ENCODE data around the gene PEX11B. TPM values are rescaled to one million over a fixed set of nuclear protein-coding genes. Genes with fewer than 3 reads are reported as not detected.
A peak's percentile ranks its signal among the peaks of the same experiment; 100 is the strongest.

The PEX11B gene
- total and polyA plus RNA-seq, 11 donors, result 17.7 to 29.8 (median 24.5) TPM

GRCh38 chr1:145906954-145907753, 11.4 kb downstream of the PEX11B start:
- H3K27me3 ChIP-seq, result no peaks in the 10 kb centered on the region
- peaks cover 0 to 19% (median 16%) of the 10 kb centered on the region in 9 donors for H3K36me3 ChIP-seq
- intact Hi-C loops (cut with DNase I), result loop anchor here in 1 of 10 donors (5.0 kb wide), 1 partner anchor 50 kb away; the partner anchor contains the start of gene PIAS3
- WGBS, 4 donors, result 63 to 71% (median 69%) methylated on average over 10 of the region's 10 CpGs
- H3K4me1 ChIP-seq, result peaks cover 0 to 28% (median 19%) of the 10 kb centered on the region in 12 donors
- ATAC-seq, result peak; percentile 40 to 82 (median 54)
- no peak overlapping the region for H3K4me3 ChIP-seq
- no peak for DNase-seq
- no peaks in the 10 kb centered on the region for H3K9me3 ChIP-seq
- H3K27ac ChIP-seq, result peak overlapping the region in 11 of 12 donors; percentile 14 to 69 (median 41)
- TF ChIP-seq POLR2A (IDR thresholded peaks at IDR 0.05), result no peak
- TF ChIP-seq, protein P1, sequence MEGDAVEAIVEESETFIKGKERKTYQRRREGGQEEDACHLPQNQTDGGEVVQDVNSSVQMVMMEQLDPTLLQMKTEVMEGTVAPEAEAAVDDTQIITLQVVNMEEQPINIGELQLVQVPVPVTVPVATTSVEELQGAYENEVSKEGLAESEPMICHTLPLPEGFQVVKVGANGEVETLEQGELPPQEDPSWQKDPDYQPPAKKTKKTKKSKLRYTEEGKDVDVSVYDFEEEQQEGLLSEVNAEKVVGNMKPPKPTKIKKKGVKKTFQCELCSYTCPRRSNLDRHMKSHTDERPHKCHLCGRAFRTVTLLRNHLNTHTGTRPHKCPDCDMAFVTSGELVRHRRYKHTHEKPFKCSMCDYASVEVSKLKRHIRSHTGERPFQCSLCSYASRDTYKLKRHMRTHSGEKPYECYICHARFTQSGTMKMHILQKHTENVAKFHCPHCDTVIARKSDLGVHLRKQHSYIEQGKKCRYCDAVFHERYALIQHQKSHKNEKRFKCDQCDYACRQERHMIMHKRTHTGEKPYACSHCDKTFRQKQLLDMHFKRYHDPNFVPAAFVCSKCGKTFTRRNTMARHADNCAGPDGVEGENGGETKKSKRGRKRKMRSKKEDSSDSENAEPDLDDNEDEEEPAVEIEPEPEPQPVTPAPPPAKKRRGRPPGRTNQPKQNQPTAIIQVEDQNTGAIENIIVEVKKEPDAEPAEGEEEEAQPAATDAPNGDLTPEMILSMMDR (IDR thresholded peaks at IDR 0.05), result no peak

- WGBS, 4 donors, result 81 to 89% (median 88%) methylated on average over 12 of the region's 12 CpGs
Measured at GRCh38 chr1:145901312-145902021, 17.1 kb downstream of the PEX11B start.

GRCh38 chr1:145898756-145899155, 19.8 kb downstream of the PEX11B start:
- Histone ChIP-seq H3K27me3 (no peaks in the 10 kb centered on the region), H3K27ac (no peak overlapping the region), H3K36me3 (peaks cover 0 to 16% (median 0%) of the 10 kb centered on the region in 9 donors), H3K4me1 (no peaks in the 10 kb centered on the region), H3K4me3 (no peak overlapping the region), H3K9me3 (no peaks in the 10 kb centered on the region)
- ATAC-seq, result no peak
- 84 to 91% (median 89%) methylated on average over 5 of the region's 5 CpGs for WGBS, 4 donors
- DNase-seq, result no peak
- intact Hi-C loops (cut with DNase I), result loop anchor here in 3 of 10 donors (5.0 to 10.0 kb wide), 2 partner anchors 114 to 116 kb away; no protein-coding TSS in a partner anchor
- TF ChIP-seq POLR2A (IDR thresholded peaks at IDR 0.05), result no peak
- TF ChIP-seq, protein P1 (IDR thresholded peaks at IDR 0.05), result no peak

More at GRCh38 chr1:145901312-145902021, 17.1 kb downstream of the PEX11B start:
- H3K27ac ChIP-seq, result no peak overlapping the region
- DNase-seq, result no peak
- H3K9me3 ChIP-seq, result no peaks in the 10 kb centered on the region
- H3K4me1 ChIP-seq, result no peaks in the 10 kb centered on the region
- H3K4me3 ChIP-seq, result no peak overlapping the region
- intact Hi-C loops (cut with DNase I), result no loop called here
- peak in 1 of 4 donors; percentile 10 for ATAC-seq
- no peaks in the 10 kb centered on the region for H3K27me3 ChIP-seq
- no peak for TF ChIP-seq POLR2A (IDR thresholded peaks at IDR 0.05)
- TF ChIP-seq, protein P1 (IDR thresholded peaks at IDR 0.05), result no peak
- peaks cover 0 to 16% (median 0%) of the 10 kb centered on the region in 9 donors for H3K36me3 ChIP-seq

DNA sequence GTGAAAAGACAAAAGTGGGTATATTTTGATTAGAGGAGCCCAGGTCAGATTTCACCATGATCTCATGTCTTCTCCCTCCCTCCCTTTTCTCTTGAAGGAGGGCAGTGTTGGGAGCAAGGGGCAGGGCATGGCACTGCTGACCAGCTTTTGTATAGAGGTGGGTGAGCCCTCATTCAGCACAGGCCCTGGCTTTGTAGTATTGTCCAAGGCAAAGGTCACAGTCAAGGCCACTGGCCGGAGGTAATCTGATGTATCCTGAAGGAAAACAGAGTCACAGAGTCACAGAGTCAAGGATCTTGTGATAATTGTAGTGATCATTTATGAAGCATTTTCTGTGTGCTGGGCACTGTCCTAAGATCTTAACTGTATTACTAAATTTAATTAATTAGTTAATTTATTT, 20.5 kb downstream of the PEX11B start:
- H3K27me3 ChIP-seq, result no peaks in the 10 kb centered on the region
- H3K9me3 ChIP-seq, result no peaks in the 10 kb centered on the region
- DNase-seq, result no peak
- intact Hi-C loops (cut with DNase I), result loop anchor here in 3 of 10 donors (5.0 to 10.0 kb wide), 2 partner anchors 114 to 117 kb away; no protein-coding TSS in a partner anchor
- 90 to 100% (median 93%) methylated on average over 1 of the region's 1 CpG for WGBS, 4 donors
- H3K4me3 ChIP-seq, result no peak overlapping the region
- H3K36me3 ChIP-seq, result peaks cover 0 to 16% (median 0%) of the 10 kb centered on the region in 9 donors
- no peak for ATAC-seq
- TF ChIP-seq POLR2A (IDR thresholded peaks at IDR 0.05), result no peak
- TF ChIP-seq, protein P1 (IDR thresholded peaks at IDR 0.05), result no peak
- H3K27ac ChIP-seq, result no peak overlapping the region
- H3K4me1 ChIP-seq, result peaks cover 0 to 4% (median 2%) of the 10 kb centered on the region in 12 donors

Measured in heart left ventricle (tissue), 16 donors.